Stimulated activated memory B cell treated with anti-CD40 and anti-IgM and Interleukin-4, amounts not matched to agents 10 μg/mL and 1 μg/mL and 100 μg/mL, for 72 hours (primary cell): ENCODE data around the gene FKBP7.
"Not testable (repeated sequence)": the region's sequence is repeated elsewhere in the genome, so short reads cannot be mapped to it uniquely, and the experiment has no call there.

ENCODE experiments used
- ATAC-seq: fragments of 150-1000 bp; cut with Tn5 transposase; 2 replicates; pipeline ENCODE4 v1.10.0; 2021
- H3K27ac Mint-ChIP-seq: one replicate; pipeline ENCODE4 v1.8.0; 2022; ENCODE audit warnings: mild to moderate bottlenecking, mixed read lengths
- H3K27me3 Mint-ChIP-seq: one replicate; pipeline ENCODE4 v1.8.0; 2022; ENCODE audit warnings: mixed read lengths
- H3K36me3 Mint-ChIP-seq: one replicate; pipeline ENCODE4 v1.8.0; 2022; ENCODE audit warnings: mixed read lengths
- H3K4me1 Mint-ChIP-seq: one replicate; pipeline ENCODE4 v1.8.0; 2022; ENCODE audit warnings: mixed read lengths
- H3K4me3 Mint-ChIP-seq: one replicate; pipeline ENCODE4 v1.8.0; 2022; ENCODE audit warnings: mild to moderate bottlenecking, moderate library complexity, mixed read lengths
- H3K9me3 Mint-ChIP-seq: one replicate; pipeline ENCODE4 v1.8.0; 2022; ENCODE audit warnings: mixed read lengths

Gene FKBP7

DNA sequence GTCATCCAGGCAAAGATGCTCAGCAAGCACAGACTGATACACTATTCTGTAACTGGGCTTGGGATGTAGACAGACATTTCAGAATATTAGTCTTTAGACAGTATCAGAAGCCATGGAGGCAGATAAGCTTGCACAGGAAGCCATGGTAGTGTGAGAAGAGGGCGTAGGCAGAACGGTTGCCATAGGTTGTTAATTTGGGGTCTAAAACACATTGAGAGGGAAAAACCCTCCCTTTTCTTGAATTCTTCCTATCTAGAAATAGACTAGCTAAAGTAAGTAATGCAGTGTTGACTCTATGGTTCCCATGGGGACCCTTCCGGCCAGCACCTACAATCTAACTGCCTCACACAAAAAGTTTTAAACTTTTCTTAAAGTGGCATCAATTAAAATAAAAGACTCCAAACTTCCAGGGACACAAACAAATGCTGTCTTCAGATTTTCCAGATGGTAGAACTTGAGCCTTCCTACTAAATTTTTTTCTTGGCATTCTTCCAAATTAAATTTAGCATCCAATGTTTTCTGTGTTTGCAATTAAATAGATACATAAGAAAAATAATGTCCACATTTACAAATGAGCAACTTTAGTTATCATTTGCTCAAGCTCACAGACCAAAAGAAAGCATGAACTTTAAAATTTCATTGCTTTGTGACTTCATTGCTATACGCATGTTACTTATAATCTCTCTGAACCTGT is 29.3 kb downstream of the FKBP7 start:
- H3K36me3 Mint-ChIP-seq, result peaks cover 24% of the 10 kb centered on the region
- peaks cover 32% of the 10 kb centered on the region for H3K4me1 Mint-ChIP-seq
- no peak overlapping the region for H3K27ac Mint-ChIP-seq
- H3K4me3 Mint-ChIP-seq, result peak overlapping the region; percentile 91
- H3K27me3 Mint-ChIP-seq, result no peaks in the 10 kb centered on the region
- H3K9me3 Mint-ChIP-seq, result no peaks in the 10 kb centered on the region
- ATAC-seq, result no peak

GRCh38 chr2:178441426-178441825 is 37.0 kb downstream of the FKBP7 start:
- Mint-ChIP-seq H3K4me3 (no peak overlapping the region), H3K36me3 (peaks cover 52% of the 10 kb centered on the region), H3K27ac (no peak overlapping the region), H3K9me3 (no peaks in the 10 kb centered on the region), H3K27me3 (no peaks in the 10 kb centered on the region), H3K4me1 (no peaks in the 10 kb centered on the region)
- ATAC-seq, result no peak

GRCh38 chr2:178436662-178437061 is 41.7 kb downstream of the FKBP7 start:
- ATAC-seq, result no peak
- Mint-ChIP-seq H3K27ac (no peak overlapping the region), H3K4me1 (no peaks in the 10 kb centered on the region), H3K9me3 (no peaks in the 10 kb centered on the region), H3K27me3 (no peaks in the 10 kb centered on the region), H3K36me3 (peaks cover 50% of the 10 kb centered on the region), H3K4me3 (no peak overlapping the region)

DNA sequence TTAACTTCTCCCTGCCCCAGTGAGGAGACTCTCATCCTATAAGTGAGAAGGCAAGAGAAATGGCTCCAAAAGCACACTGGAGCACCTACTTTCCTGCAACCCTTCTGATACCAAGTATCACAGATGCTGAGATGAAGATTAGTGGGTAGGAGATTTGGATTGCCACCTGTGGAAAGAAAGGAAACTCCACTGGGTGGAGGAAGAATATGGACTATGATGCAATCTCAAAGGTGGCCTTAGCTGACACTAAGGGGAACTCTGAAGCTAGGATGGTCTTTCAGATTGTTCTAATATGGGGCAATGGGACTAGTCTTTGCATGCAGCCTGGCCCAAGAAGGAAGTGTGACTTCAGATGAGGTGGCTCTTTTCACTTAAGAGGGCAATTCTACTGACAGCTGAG is 49.1 kb downstream of the FKBP7 start:
- Mint-ChIP-seq H3K4me3 (no peak overlapping the region), H3K27me3 (no peaks in the 10 kb centered on the region), H3K4me1 (no peaks in the 10 kb centered on the region), H3K27ac (no peak overlapping the region), H3K36me3 (peaks cover 65% of the 10 kb centered on the region), H3K9me3 (peaks cover 17% of the 10 kb centered on the region)
- no peak for ATAC-seq

DNA sequence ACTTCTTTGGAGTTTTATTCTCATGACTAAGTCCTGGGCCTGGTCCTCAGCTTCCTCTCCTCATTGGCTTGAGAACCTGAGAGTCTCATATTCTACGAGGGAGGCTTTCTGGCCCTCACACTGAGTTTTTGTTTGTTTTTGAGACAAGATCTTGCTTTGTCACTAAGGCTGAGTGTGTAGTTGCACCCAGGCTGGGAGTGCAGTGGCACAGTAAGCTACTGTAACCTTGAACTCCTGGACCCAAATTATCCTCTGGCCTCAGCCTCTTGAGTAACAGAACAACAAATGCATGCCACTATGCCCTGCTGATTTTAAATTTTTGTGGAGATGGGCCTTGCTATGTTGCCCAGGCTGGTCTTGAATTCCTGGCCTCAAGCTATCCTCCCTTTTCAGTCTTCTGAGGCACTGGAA is 50.0 kb downstream of the FKBP7 start:
- Mint-ChIP-seq H3K36me3 (peaks cover 69% of the 10 kb centered on the region), H3K27me3 (no peaks in the 10 kb centered on the region), H3K27ac (no peak overlapping the region), H3K9me3 (peaks cover 17% of the 10 kb centered on the region), H3K4me3 (no peak overlapping the region), H3K4me1 (no peaks in the 10 kb centered on the region)
- ATAC-seq, result no peak

GRCh38 chr2:178427458-178427857 is 50.9 kb downstream of the FKBP7 start:
- Mint-ChIP-seq H3K4me3 (no peak overlapping the region), H3K27me3 (no peaks in the 10 kb centered on the region), H3K27ac (no peak overlapping the region), H3K4me1 (no peaks in the 10 kb centered on the region), H3K9me3 (peaks cover 17% of the 10 kb centered on the region), H3K36me3 (peaks cover 73% of the 10 kb centered on the region)
- no peak for ATAC-seq

DNA sequence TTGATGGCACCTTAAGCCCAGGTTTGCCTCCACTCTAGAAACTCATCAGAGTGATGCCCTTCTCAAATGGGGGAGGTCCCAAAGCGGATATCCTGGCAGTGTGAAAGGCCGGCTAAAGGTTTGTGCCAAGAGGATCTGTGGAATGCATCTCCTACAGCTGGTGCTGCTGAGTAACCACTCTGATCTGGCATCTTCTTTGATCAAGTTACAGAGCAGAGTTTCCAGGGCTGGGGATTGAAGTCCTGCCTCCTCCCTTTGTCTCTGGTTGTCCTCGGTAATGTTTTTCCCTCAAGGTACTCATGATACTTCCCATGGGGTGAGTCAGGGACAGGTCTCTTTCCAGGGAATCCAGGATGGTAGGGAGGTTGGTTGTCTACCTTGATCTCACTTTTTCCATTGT is 52.0 kb downstream of the FKBP7 start:
- no peaks in the 10 kb centered on the region for H3K4me1 Mint-ChIP-seq

DNA sequence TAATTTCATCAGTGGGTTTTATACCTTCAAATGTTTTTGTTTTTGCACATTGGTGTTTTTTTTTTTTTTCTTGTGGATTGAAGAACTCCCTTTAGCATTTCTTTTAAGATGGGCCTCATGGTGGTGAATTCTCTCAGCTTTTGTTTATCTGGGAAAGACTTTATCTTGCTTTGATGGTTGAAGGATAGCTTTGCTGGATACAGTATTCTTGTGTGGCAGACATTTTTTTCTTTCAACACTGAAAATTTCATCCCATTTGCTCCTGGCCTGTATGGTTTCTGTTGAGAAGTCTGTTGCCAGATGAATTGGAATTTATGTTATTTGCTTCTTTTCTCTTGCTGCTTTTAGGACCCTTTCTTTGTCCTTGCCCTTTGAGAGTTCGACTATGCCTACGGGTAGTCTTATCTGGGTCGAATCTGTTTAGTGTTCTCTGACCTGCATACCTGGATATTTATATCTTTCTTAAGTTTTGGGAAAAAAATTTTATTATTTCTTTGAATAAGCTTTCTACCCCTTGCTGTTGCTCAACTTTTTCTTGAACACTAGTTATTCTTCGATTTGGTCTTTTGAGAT is 53.1 kb downstream of the FKBP7 start:
- Mint-ChIP-seq H3K36me3 (peaks cover 65% of the 10 kb centered on the region), H3K4me3 (no peak overlapping the region), H3K27ac (no peak overlapping the region), H3K9me3 (peaks cover 17% of the 10 kb centered on the region), H3K4me1 (no peaks in the 10 kb centered on the region), H3K27me3 (no peaks in the 10 kb centered on the region)
- ATAC-seq, result no peak

More for the DNA sequence above, 52.0 kb downstream of the FKBP7 start:
- Mint-ChIP-seq H3K4me3 (no peak overlapping the region), H3K9me3 (peaks cover 17% of the 10 kb centered on the region), H3K27me3 (no peaks in the 10 kb centered on the region), H3K27ac (no peak overlapping the region), H3K36me3 (peaks cover 74% of the 10 kb centered on the region)
- no peak for ATAC-seq

DNA sequence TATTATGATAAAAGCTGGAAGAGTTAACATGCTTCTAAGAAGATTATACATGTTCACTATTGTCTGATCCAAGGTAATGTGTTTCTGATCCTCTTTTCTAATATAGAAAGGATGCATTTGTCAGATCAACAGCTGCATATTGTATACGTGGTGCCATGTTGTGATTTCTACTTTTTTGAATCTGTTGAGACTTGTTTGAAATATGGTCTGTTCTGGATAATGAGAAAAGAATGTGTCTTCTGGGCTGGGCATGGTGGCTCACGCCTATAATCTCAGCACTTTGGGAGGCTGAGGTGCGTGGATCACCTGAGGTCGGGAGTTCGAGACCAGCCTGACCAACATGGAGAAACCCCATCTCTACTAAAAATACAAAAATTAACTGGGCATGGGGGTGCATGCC is 54.7 kb downstream of the FKBP7 start:
- H3K27me3 Mint-ChIP-seq, ATAC-seq, H3K4me1 Mint-ChIP-seq, H3K27ac Mint-ChIP-seq, H3K4me3 Mint-ChIP-seq: not testable (repeated sequence)
- peaks cover 58% of the 10 kb centered on the region for H3K36me3 Mint-ChIP-seq
- peaks cover 17% of the 10 kb centered on the region for H3K9me3 Mint-ChIP-seq

- ATAC-seq, result no peak
- Mint-ChIP-seq H3K36me3 (peaks cover 44% of the 10 kb centered on the region), H3K27me3 (no peaks in the 10 kb centered on the region), H3K9me3 (peaks cover 17% of the 10 kb centered on the region), H3K27ac (no peak overlapping the region), H3K4me3 (no peak overlapping the region), H3K4me1 (no peaks in the 10 kb centered on the region)
Measured at GRCh38 chr2:178422097-178422496, 56.3 kb downstream of the FKBP7 start.

- ATAC-seq, result no peak
- H3K36me3 Mint-ChIP-seq, result peaks cover 28% of the 10 kb centered on the region
- H3K27ac Mint-ChIP-seq, result no peak overlapping the region
- no peaks in the 10 kb centered on the region for H3K4me1 Mint-ChIP-seq
- H3K9me3 Mint-ChIP-seq, result peaks cover 9% of the 10 kb centered on the region
- no peaks in the 10 kb centered on the region for H3K27me3 Mint-ChIP-seq
- H3K4me3 Mint-ChIP-seq, result no peak overlapping the region
Measured at GRCh38 chr2:178420463-178420999, 57.9 kb downstream of the FKBP7 start.

GRCh38 chr2:178419123-178419522 is 59.3 kb downstream of the FKBP7 start:
- Mint-ChIP-seq H3K4me3 (no peak overlapping the region), H3K9me3 (no peaks in the 10 kb centered on the region), H3K27me3 (no peaks in the 10 kb centered on the region), H3K4me1 (peaks cover 13% of the 10 kb centered on the region), H3K27ac (no peak overlapping the region), H3K36me3 (peaks cover 15% of the 10 kb centered on the region)
- ATAC-seq, result no peak

DNA sequence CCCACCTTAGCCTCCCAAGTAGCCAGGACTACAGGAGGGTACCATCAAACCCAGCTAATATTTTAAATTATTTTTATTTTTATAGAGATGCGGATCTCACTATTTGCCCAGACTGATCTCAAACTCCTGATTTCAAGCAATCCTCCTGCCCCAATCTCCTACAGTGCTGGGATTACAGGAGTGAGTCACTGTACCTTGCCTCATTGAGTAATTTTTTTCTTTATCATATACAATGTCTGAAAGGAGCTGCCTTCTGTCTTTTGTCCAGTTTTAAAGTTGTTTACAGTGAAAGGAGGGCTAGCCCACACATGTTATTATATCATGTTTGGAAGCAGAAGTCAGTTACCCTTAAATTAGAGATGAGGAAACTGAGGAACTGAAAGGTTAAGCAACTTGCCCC is 60.0 kb downstream of the FKBP7 start:
- peaks cover 10% of the 10 kb centered on the region for H3K36me3 Mint-ChIP-seq
- no peak overlapping the region for H3K4me3 Mint-ChIP-seq
- H3K4me1 Mint-ChIP-seq, result peaks cover 17% of the 10 kb centered on the region
- ATAC-seq, result no peak
- H3K27me3 Mint-ChIP-seq, result no peaks in the 10 kb centered on the region
- no peak overlapping the region for H3K27ac Mint-ChIP-seq
- no peaks in the 10 kb centered on the region for H3K9me3 Mint-ChIP-seq

DNA sequence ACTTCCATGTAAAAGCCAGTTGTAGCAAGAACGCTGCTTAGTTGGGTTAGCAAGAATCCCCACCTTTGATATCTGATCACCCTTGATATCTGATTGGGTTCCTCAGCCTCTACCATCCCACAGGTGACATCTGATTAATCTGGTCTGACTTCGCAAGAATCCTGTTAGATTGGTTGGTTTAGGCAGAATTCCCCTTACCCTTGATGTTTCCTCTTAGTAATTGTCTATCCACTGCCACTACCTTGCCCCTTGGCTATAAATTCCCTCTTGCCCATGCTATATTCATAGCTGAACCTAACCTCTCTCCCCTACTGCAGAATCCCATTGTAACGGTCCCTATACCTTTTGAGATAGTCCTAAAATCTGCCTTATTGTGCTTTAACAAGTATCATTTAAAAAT is 60.5 kb downstream of the FKBP7 start:
- Mint-ChIP-seq H3K27me3 (no peaks in the 10 kb centered on the region), H3K4me3 (no peak overlapping the region), H3K27ac (no peak overlapping the region), H3K4me1 (peaks cover 21% of the 10 kb centered on the region), H3K9me3 (no peaks in the 10 kb centered on the region), H3K36me3 (peaks cover 9% of the 10 kb centered on the region)
- no peak for ATAC-seq

DNA sequence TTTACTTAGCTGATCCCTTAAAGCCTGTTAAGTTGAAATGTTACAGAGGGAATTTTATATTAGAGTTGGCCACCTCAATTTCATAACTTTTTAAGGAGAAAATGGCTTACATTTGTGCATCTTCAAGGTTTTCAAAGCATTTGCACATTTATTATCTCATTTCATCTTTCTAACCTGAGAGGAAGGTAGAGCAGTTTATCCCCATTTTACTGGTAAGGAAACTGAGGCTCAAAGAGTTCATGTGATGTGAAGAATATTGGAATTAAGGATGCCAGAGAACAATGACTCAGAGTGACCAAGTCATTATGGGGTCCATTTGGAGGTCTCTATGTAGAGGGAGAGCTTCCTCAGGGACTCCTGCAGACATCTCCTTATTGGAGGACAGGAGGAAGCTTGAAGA is 62.4 kb downstream of the FKBP7 start:
- no peak for ATAC-seq
- H3K36me3 Mint-ChIP-seq, result peaks cover 5% of the 10 kb centered on the region
- peaks cover 21% of the 10 kb centered on the region for H3K4me1 Mint-ChIP-seq
- H3K27ac Mint-ChIP-seq, result no peak overlapping the region
- H3K27me3 Mint-ChIP-seq, result no peaks in the 10 kb centered on the region
- H3K9me3 Mint-ChIP-seq, result no peaks in the 10 kb centered on the region
- no peak overlapping the region for H3K4me3 Mint-ChIP-seq
